Measurements from ENCODE around the gene CHST4.

GRCh38 chr16:71568551-71568950 lies 42.3 kb downstream of the CHST4 start:
- TF ChIP-seq CTCF (optimal IDR thresholded peaks at IDR 0.05 in 1 of 3, IDR thresholded peaks at IDR 0.05 in 1 of 3, conservative IDR thresholded peaks at IDR 0.05 in 1 of 3; ENCODE audit: extremely low read depth in 1 of 3, insufficient read depth in 2 of 3, low read length in 3 of 3) (no peak), EZH2 (IDR thresholded peaks at IDR 0.05; ENCODE audit: low read length) (no peak)
